Measurements from ENCODE around the gene CBFA2T2.
A peak's percentile ranks its signal among the peaks of the same experiment; 100 is the strongest.
"Not testable (repeated sequence)": the region's sequence is repeated elsewhere in the genome, so short reads cannot be mapped to it uniquely, and the experiment has no call there.

CBFA2T2 gene

GRCh38 chr20:33553516-33553915 lies 63.6 kb downstream of the CBFA2T2 start:
- DNase-seq, result no peak

GRCh38 chr20:33554914-33555420 lies 65.1 kb downstream of the CBFA2T2 start:
- peak; percentile 94 for DNase-seq

- DNase-seq, result no peak
These were observed 65.9 kb downstream of the CBFA2T2 start for GRCh38 chr20:33555755-33556154.

- DNase-seq, result no peak
These were observed 66.3 kb downstream of the CBFA2T2 start for GRCh38 chr20:33556246-33556645.

- no peak for DNase-seq
These were observed 68.7 kb downstream of the CBFA2T2 start for GRCh38 chr20:33558348-33559144.

- DNase-seq, result no peak
These were observed 69.3 kb downstream of the CBFA2T2 start for GRCh38 chr20:33559212-33559611.

- no peak for DNase-seq
These were observed 70.1 kb downstream of the CBFA2T2 start for GRCh38 chr20:33560026-33560425.

- DNase-seq, result not testable (repeated sequence)
These were observed 71.2 kb downstream of the CBFA2T2 start for GRCh38 chr20:33561053-33561452.

- DNase-seq, result peak; percentile 95
These were observed 72.1 kb downstream of the CBFA2T2 start for GRCh38 chr20:33561692-33562601.

GRCh38 chr20:33563788-33564187 lies 73.9 kb downstream of the CBFA2T2 start:
- no peak for DNase-seq

- DNase-seq, result no peak
These were observed 77.1 kb downstream of the CBFA2T2 start for GRCh38 chr20:33566781-33567603.

- no peak for DNase-seq
These were observed 78.1 kb downstream of the CBFA2T2 start for GRCh38 chr20:33567949-33568348.

- peak; percentile 99 for DNase-seq
These were observed 78.5 kb downstream of the CBFA2T2 start for GRCh38 chr20:33568378-33568777.

- no peak for DNase-seq
These were observed 79.2 kb downstream of the CBFA2T2 start for GRCh38 chr20:33568868-33569801.

- no peak for DNase-seq
These were observed 80.0 kb downstream of the CBFA2T2 start for GRCh38 chr20:33569802-33570391.

- DNase-seq, result no peak
These were observed 80.8 kb downstream of the CBFA2T2 start for GRCh38 chr20:33570743-33571142.

- not testable (repeated sequence) for DNase-seq
These were observed 83.4 kb downstream of the CBFA2T2 start for GRCh38 chr20:33573268-33573667.

GRCh38 chr20:33575282-33575681 lies 85.4 kb downstream of the CBFA2T2 start:
- DNase-seq, result no peak

GRCh38 chr20:33576432-33577125 lies 86.7 kb downstream of the CBFA2T2 start:
- DNase-seq, result no peak

GRCh38 chr20:33578510-33578909 lies 88.6 kb downstream of the CBFA2T2 start:
- DNase-seq, result no peak

- DNase-seq, result no peak
These were observed 93.2 kb downstream of the CBFA2T2 start for GRCh38 chr20:33583143-33583542.

Data from NCI-H1417 treated with DMSO at 0.1 percent for 48 hours (cell line).